SU-DHL-6 (cell line): ENCODE data around the gene CNN2.

Source experiments
- CTCF ChIP-seq: fragments of 200-600 bp; sonication (generic); IDR thresholded peaks from one replicate; pipeline ENCODE4 v1.5.1; 2017; ENCODE audit warnings: antibody characterized with exemption, mild to moderate bottlenecking, low read length, moderate library complexity; ENCODE audit not compliant: insufficient read depth, poor library complexity, severe bottlenecking
- EZH2phosphoT487 ChIP-seq: fragments of 200-600 bp; sonication (generic), shearing (Covaris generic); conservative IDR thresholded peaks from 2 replicates; pipeline ENCODE4 v1.6.1; 2018; ENCODE audit warnings: mild to moderate bottlenecking, antibody characterized with exemption, low read length, moderate library complexity, mixed read lengths

DNA sequence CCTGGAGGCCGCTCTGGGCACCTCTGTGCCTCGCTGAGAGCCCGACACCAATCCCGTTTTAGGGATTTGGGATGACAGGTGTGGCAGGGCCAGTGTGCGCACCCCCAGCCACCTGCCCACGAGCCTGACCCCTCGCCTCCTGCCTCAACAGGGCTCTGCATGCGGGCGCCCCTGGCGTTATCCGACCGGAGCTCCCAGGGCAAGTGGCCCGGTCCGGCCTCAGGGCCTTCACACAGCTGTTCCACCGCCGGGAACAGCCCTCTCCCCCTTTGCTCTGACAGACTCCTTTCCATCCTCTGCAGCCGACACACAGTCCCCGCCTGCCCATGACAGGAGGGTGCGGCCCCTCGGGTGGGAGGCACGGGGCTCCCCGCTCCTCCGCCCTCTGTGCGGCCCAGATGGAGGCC lies 49.3 kb upstream of the CNN2 start:
- TF ChIP-seq CTCF (no peak), EZH2phosphoT487 (no peak)
